Muscle of leg (tissue), 11 donors: ENCODE results near the gene CCDC142. TPM values are rescaled to one million over a fixed set of nuclear protein-coding genes. Genes with fewer than 3 reads are reported as not detected.
"Not testable (repeated sequence)": the region's sequence is repeated elsewhere in the genome, so short reads cannot be mapped to it uniquely, and the experiment has no call there.

Source experiments
- DNase-seq: peaks from one replicate; pipeline ENCODE4 v3.0.0; 2013
- H3K27ac ChIP-seq: one replicate; pipeline ENCODE4 v1.5.1; 2013; ENCODE audit warnings: mild to moderate bottlenecking, low read length, control low read depth
- H3K27me3 ChIP-seq: one replicate; pipeline ENCODE4 v1.6.1; 2013; ENCODE audit warnings: low read length; ENCODE audit not compliant: control insufficient read depth, insufficient read depth
- H3K36me3 ChIP-seq: one replicate; pipeline ENCODE4 v1.6.1; 2013; ENCODE audit warnings: low read length; ENCODE audit not compliant: control insufficient read depth, insufficient read depth
- H3K4me1 ChIP-seq: one replicate; pipeline ENCODE4 v1.6.1; 2013; ENCODE audit warnings: low read length; ENCODE audit not compliant: control insufficient read depth, insufficient read depth
- H3K4me3 ChIP-seq: one replicate; pipeline ENCODE4 v1.5.1; 2013; ENCODE audit warnings: low read length, control low read depth
- H3K9me3 ChIP-seq: replicated peaks from 2 replicates; pipeline ENCODE4 v1.6.1; 2013; ENCODE audit warnings: low read depth, low read length; ENCODE audit not compliant: control insufficient read depth
- WGBS: methylation state at CpG from one replicate; pipeline ENCODE4 v1.1.5; 2013; ENCODE audit warnings: missing lambda C conversion rate; ENCODE audit not compliant: insufficient coverage; 5-methylcytosine and 5-hydroxymethylcytosine counted together
- polyA plus RNA-seq, 8 donors: library from polyadenylated mRNA; unstranded; fragments of 120-200 nt; gene quantifications; one replicate each; pipeline versions ENCODE4 v1.2.1 to v1.2.3, GENCODE V29; 2013; ENCODE audit warnings: inconsistent platforms in 1 of 8, low replicate concordance in 1 of 8; ENCODE audit not compliant: insufficient read length in 8 of 8, insufficient read depth in 1 of 8
- total RNA-seq: library from RNA; stranded (reverse); fragments of 120-200 nt; gene quantifications from one replicate; pipeline ENCODE4 v1.2.4, GENCODE V29; 2013

CCDC142 gene
- total and polyA plus RNA-seq, 9 donors = 7.0 to 12.3 (median 8.4) TPM

DNA sequence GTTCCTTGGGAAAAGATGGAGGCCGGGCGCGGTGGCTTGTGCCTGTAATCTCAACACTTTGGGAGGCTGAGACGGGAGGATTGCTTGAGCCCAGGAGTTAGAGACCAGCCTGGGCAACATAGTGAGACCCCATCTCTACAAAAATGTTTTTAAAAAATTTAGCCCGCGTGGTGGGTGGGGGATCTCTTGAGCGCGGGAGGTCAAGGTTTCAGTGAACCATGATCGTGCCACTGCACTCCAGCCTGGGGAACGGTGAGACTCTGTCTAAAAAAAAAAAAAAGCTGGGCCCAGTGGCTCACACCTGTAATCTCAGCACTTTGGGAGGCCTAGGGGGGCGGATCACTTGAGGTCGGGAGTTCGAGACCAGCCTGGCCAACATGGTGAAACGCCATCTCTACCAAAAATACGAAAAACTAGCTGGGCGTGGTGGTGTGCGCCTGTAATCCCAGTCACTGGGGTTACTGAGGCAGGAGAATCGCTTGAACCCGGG is 922 bp upstream of the CCDC142 start:
- DNase-seq, H3K9me3 ChIP-seq, H3K27me3 ChIP-seq, H3K27ac ChIP-seq: not testable (repeated sequence)
- H3K4me3 ChIP-seq = peak overlapping the region; percentile 86
- H3K4me1 ChIP-seq = peaks cover 24% of the 10 kb centered on the region
- WGBS = 76% methylated on average over 16 of the region's 19 CpGs
- H3K36me3 ChIP-seq = peaks cover 27% of the 10 kb centered on the region

GRCh38 chr2:74481961-74482800 is 617 bp downstream of the CCDC142 start:
- Histone ChIP-seq H3K27me3 (no peaks in the 10 kb centered on the region), H3K27ac (peak overlapping the region; percentile 96), H3K36me3 (peaks cover 29% of the 10 kb centered on the region), H3K4me1 (peaks cover 24% of the 10 kb centered on the region), H3K9me3 (no peaks in the 10 kb centered on the region), H3K4me3 (peak overlapping the region; percentile 86)
- WGBS = under 1% methylated on average over 69 of the region's 80 CpGs
- DNase-seq = no peak

DNA sequence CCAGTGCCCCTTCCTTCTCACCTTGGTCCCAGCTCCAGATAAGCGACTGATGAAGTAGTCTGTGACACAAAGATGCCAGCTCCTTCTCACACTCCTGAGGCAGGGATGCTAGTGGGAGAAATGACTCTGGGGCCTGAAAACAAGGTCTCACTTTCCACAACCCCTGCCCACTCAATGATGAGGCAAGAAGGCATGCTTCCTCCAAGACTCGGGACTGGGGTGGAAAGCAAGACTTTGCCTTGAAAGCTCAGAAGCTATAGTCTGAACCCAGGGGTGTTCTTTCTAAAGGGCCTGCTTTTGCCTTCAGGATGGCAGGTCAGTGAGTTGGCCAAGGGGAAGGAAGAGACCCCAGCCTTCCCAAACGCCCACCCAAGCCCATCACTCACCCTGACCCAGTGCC is 1.4 kb downstream of the CCDC142 start:
- peaks cover 35% of the 10 kb centered on the region for H3K36me3 ChIP-seq
- H3K4me3 ChIP-seq = peak overlapping the region; percentile 86
- peaks cover 24% of the 10 kb centered on the region for H3K4me1 ChIP-seq
- DNase-seq = no peak
- WGBS = no CpG with 5 or more reads among the region's 3 CpGs
- H3K27ac ChIP-seq = no peak overlapping the region
- H3K27me3 ChIP-seq = no peaks in the 10 kb centered on the region
- H3K9me3 ChIP-seq = no peaks in the 10 kb centered on the region

DNA sequence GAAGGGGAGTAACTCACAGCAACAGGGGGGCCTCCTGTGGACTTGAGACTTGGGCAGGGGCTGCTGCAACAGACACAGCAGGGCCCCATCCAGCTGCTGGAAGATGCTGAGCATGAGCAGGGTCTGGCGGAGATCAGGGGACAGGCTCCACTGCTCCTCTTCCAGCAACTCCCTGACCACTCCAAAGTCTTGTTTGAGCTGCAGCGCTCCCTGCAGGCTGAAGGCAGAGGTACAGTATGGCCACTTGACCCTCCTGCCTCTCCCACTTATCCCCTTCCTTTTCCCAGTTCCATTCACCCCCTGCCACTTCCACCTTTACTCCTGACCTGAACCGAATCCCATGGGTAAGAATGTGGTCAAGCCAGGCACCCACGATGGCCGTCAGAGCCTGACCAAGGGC is 7.9 kb downstream of the CCDC142 start:
- Histone ChIP-seq H3K27me3 (no peaks in the 10 kb centered on the region), H3K27ac (no peak overlapping the region), H3K9me3 (no peaks in the 10 kb centered on the region), H3K4me3 (no peak overlapping the region), H3K4me1 (peaks cover 11% of the 10 kb centered on the region), H3K36me3 (peaks cover 39% of the 10 kb centered on the region)
- WGBS = 78% methylated on average over 5 of the region's 5 CpGs
- no peak for DNase-seq

- Histone ChIP-seq H3K27ac (no peak overlapping the region), H3K36me3 (peaks cover 38% of the 10 kb centered on the region), H3K4me1 (peaks cover 11% of the 10 kb centered on the region), H3K4me3 (no peak overlapping the region), H3K27me3 (no peaks in the 10 kb centered on the region), H3K9me3 (no peaks in the 10 kb centered on the region)
- 91% methylated on average over 6 of the region's 6 CpGs for WGBS
- no peak for DNase-seq
These were observed 8.3 kb downstream of the CCDC142 start for GRCh38 chr2:74474481-74474880.

GRCh38 chr2:74472945-74473258 is 9.9 kb downstream of the CCDC142 start:
- Histone ChIP-seq H3K4me3 (peak overlapping the region; percentile 51), H3K27ac (peak overlapping the region; percentile 86), H3K9me3 (no peaks in the 10 kb centered on the region), H3K36me3 (peaks cover 34% of the 10 kb centered on the region), H3K4me1 (peaks cover 11% of the 10 kb centered on the region), H3K27me3 (no peaks in the 10 kb centered on the region)
- 0% methylated on average over 3 of the region's 7 CpGs for WGBS
- no peak for DNase-seq

- 0% methylated on average over 62 of the region's 66 CpGs for WGBS
- DNase-seq = peak; percentile 98
- H3K27ac ChIP-seq = peak within 1 kb of the TSS; percentile 86
- H3K4me3 ChIP-seq = peak within 1 kb of the TSS; percentile 51
- H3K4me1 ChIP-seq = peaks cover 11% of the 10 kb centered on the region
- H3K9me3 ChIP-seq = no peaks in the 10 kb centered on the region
- no peaks in the 10 kb centered on the region for H3K27me3 ChIP-seq
- peaks cover 29% of the 10 kb centered on the region for H3K36me3 ChIP-seq
These were observed 10.5 kb downstream of the CCDC142 start, which contains the start of gene MRPL53 for GRCh38 chr2:74472086-74472944. MRPL53 (minus strand) TSS chr2:74472680; CDS start chr2:74472660, 20 bp downstream.

DNA sequence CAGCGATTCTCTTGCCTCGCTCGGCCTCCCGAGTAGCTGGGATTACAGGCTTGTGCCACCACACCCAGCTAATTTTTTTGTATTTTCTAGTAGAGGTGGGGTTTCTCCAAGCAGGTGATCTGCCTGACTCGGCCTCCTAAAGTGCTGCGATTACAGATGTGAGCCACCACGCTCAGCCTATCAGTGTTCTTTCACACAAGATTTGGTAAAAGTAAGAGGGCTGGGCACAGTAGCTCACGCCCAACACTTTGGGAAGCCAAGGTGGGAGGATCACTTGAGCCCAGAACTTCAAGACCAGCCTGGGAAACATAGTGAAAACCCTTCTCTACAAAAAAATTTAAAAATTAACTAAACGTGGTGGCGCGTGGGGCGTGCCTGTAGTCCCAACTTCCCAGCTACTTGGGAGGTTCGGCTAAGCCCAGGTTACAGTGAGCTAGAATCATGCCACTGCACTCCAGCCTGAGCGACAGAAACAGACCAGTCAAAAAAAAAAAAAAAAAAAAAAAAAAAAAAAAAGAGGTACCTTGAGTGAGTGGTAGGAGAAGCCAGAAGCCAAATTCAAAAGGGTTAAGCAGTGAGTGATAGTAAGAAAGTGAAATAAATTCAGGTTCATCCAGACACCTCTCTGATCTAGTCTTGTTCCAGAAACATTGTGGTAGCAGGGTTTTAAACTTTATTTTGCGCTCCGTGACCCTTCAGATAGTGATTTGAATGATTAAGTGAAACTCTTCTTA is 11.3 kb downstream of the CCDC142 start:
- Histone ChIP-seq H3K9me3 (no peaks in the 10 kb centered on the region), H3K36me3 (peaks cover 22% of the 10 kb centered on the region), H3K27me3 (no peaks in the 10 kb centered on the region), H3K4me3 (peak overlapping the region; percentile 51), H3K4me1 (peaks cover 11% of the 10 kb centered on the region), H3K27ac (peak overlapping the region; percentile 86)
- 45% methylated on average over 4 of the region's 16 CpGs for WGBS
- no peak for DNase-seq

DNA sequence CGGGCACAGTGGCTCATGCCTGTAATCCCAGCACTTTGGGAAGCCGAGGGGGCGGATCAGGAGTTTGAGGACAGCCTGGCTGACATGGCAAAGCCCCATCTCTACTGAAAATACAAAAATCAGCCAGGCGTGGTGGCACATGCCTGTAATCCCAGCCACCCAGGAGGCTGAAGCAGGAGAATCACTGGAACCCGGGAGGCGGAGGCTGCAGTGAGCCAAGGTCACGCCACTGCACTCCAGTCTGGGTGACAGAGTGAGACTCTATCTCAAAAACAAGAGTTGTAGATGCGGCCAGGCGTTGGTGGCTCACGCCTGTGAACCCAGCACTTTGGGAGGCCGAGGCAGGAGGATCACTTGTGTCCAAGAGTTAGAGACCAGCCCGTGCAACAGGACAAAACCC is 12.1 kb downstream of the CCDC142 start:
- H3K4me1 ChIP-seq = peaks cover 11% of the 10 kb centered on the region
- whole genome bisulfite sequencing = 95% methylated on average over 4 of the region's 12 CpGs
- not testable (repeated sequence) for H3K4me3 ChIP-seq

More for the DNA sequence above, 12.1 kb downstream of the CCDC142 start:
- not testable (repeated sequence) for H3K9me3 ChIP-seq, H3K27me3 ChIP-seq, H3K27ac ChIP-seq, DNase-seq
- H3K36me3 ChIP-seq = peaks cover 17% of the 10 kb centered on the region
